Measurements from ENCODE around the gene HOXB2. TPM values are rescaled to one million over a fixed set of nuclear protein-coding genes. Genes with fewer than 3 reads are reported as not detected.

Gene HOXB2
- total and polyA plus RNA-seq, 2 of the 8 experiments (the other 6 are each of a cell fraction or from before 2014, with no cell fraction given) = not detected

- Histone ChIP-seq H4K5ac (ENCODE audit: insufficient read length, low read depth, low read length) (no peak overlapping the region), H3K56ac (replicated peaks; ENCODE audit: insufficient read length, low read depth, low read length) (no peak overlapping the region), H2BK120ac (replicated peaks; ENCODE audit: low read depth, low read length) (no peak overlapping the region), H3K4me3 (ENCODE audit: extremely low read depth in 1 of 4, insufficient read depth in 2 of 4, low read depth in 3 of 4, low read length in 4 of 4) (no peak overlapping the region), H3K36me3 (ENCODE audit: control insufficient read depth in 2 of 4, insufficient read depth in 4 of 4, low read length in 3 of 4) (no peaks in the 10 kb centered on the region; a peak in 1 of 8 replicates), H3K23me2 (ENCODE audit: low read depth, low read length) (peaks cover 4% of the 10 kb centered on the region; the same call in 1 of the 2 replicates), H2BK5ac (ENCODE audit: low read depth, low read length) (no peak overlapping the region), H3K27ac (ENCODE audit: low read depth, low read length) (no peak overlapping the region), H2BK12ac (ENCODE audit: low read depth, low read length) (no peak overlapping the region), H3K79me1 (ENCODE audit: low read depth, low read length) (no peaks in the 10 kb centered on the region), H3K23ac (ENCODE audit: insufficient read length) (no peak overlapping the region), H3K18ac (ENCODE audit: extremely low read depth, low read length) (no peak overlapping the region), H4K91ac (replicated peaks; ENCODE audit: insufficient read length, low read length) (no peak overlapping the region), H3K79me2 (ENCODE audit: control insufficient read depth in 1 of 2, insufficient read depth in 2 of 2, low read length in 2 of 2) (no peaks in the 10 kb centered on the region), H3K4me1 (replicated peaks in 1 of 4; ENCODE audit: control insufficient read depth in 3 of 4, insufficient read depth in 4 of 4, low read length in 3 of 4) (peaks cover 0 to 8% (median 4%) of the 10 kb centered on the region in 4 experiments; a peak in 5 of 7 replicates), H3K27me3 (replicated peaks in 1 of 4; ENCODE audit: control insufficient read depth in 3 of 4, extremely low read depth in 1 of 4, insufficient read depth in 3 of 4, low read length in 3 of 4) (peaks cover 99 to 100% (median 100%) of the 10 kb centered on the region in 4 experiments), H3K14ac (ENCODE audit: insufficient read length) (no peak overlapping the region), H3K9me3 (ENCODE audit: insufficient read depth in 2 of 2, low read depth in 1 of 2, low read length in 1 of 2) (no peaks in the 10 kb centered on the region), H4K20me1 (replicated peaks in 1 of 2; ENCODE audit: control insufficient read depth in 1 of 2, insufficient read depth in 2 of 2, low read length in 2 of 2) (peaks cover 9 to 46% of the 10 kb centered on the region in 2 experiments), H4K8ac (ENCODE audit: extremely low read depth, insufficient read depth, low read length) (no peak overlapping the region), H2BK15ac (ENCODE audit: low read length) (no peak overlapping the region), H3K9ac (replicated peaks in 1 of 4; ENCODE audit: extremely low read depth in 1 of 4, low read depth in 3 of 4, low read length in 3 of 4) (no peak overlapping the region), H3K4me2 (ENCODE audit: insufficient read depth in 1 of 2, low read depth in 2 of 2, low read length in 2 of 2) (no peak overlapping the region), H2AFZ (ENCODE audit: low read length) (no peak overlapping the region), H3K4ac (replicated peaks; ENCODE audit: insufficient read length, low read depth, low read length) (no peak overlapping the region), H2BK20ac (ENCODE audit: low read length) (no peak overlapping the region), H2AK5ac (ENCODE audit: low read depth, low read length) (no peak overlapping the region)
- ChIA-PET CTCF (ENCODE audit: partially characterized antibody) (interaction anchor here (0.5 to 4.8 kb wide), 7 partner anchors 10 to 527 kb away, joined by 3 to 32 read pairs (median 5); partner anchors contain the start of gene HOXB5), POLR2A (ENCODE audit: partially characterized antibody) (interaction anchor here (1.8 kb wide), 1 partner anchor 13 kb away, joined by 8 read pairs; no protein-coding TSS in a partner anchor)
- TF ChIP-seq SUZ12 (IDR thresholded peaks at IDR 0.05; ENCODE audit: low read length) (peak; percentile 29; the same call in 1 of the 2 replicates), NANOG (IDR thresholded peaks at IDR 0.05; ENCODE audit: insufficient read depth, low read depth, low read length, poor library complexity, severe bottlenecking) (no peak), CBX8 (IDR thresholded peaks at IDR 0.05; ENCODE audit: borderline replicate concordance, low read depth, low read length) (peak; percentile 16; the same call in 1 of the 2 replicates), POU5F1 (IDR thresholded peaks at IDR 0.05; ENCODE audit: low read depth, low read length) (no peak), RBBP5 (IDR thresholded peaks at IDR 0.05; ENCODE audit: borderline replicate concordance, low read depth, low read length) (no peak), KDM4A (IDR thresholded peaks at IDR 0.05; ENCODE audit: low read depth, low read length, severe bottlenecking) (no peak), ATF3 (IDR thresholded peaks at IDR 0.05; ENCODE audit: insufficient read depth, low read depth, low read length) (no peak), SIRT6 (IDR thresholded peaks at IDR 0.05; ENCODE audit: low read length) (no peak), BACH1 (IDR thresholded peaks at IDR 0.05; ENCODE audit: low read length) (no peak), JUN (IDR thresholded peaks at IDR 0.05; ENCODE audit: low read depth, low read length) (no peak), RFX5 (IDR thresholded peaks at IDR 0.05; ENCODE audit: borderline replicate concordance, low read depth, low read length) (no peak), POLR2AphosphoS5 (IDR thresholded peaks at IDR 0.05; ENCODE audit: low read depth, low read length) (no peak), TEAD4 (IDR thresholded peaks at IDR 0.05; ENCODE audit: low read depth, low read length) (no peak), EGR1 (IDR thresholded peaks at IDR 0.05; ENCODE audit: borderline replicate concordance, low read depth, low read length) (no peak)
- no peak for FAIRE-seq
- no peak for DNase-seq (ENCODE audit: low read depth in 1 of 2, low spot score in 2 of 2)
- WGBS, 2 experiments (ENCODE audit: extremely low coverage in 1 of 2, insufficient coverage in 1 of 2, insufficient read length in 1 of 2, insufficient replicate concordance in 2 of 2, low coverage in 1 of 2, low lambda C conversion rate in 2 of 2, missing lambda C conversion rate in 1 of 2) = 7% methylated on average over 3 of the region's 3 CpGs; no CpG with 5 or more reads in 1 of the 2 experiments
These were observed 24.3 kb upstream of the HOXB2 start for GRCh38 chr17:48569240-48569582.
